C4-2B (cell line): ENCODE data around the gene YWHAE.

Experiments
- H3K27ac ChIP-seq: fragments of 450-650 bp; 2 replicates; pipeline ENCODE4 v1.5.1; 2017
- CTCF ChIP-seq: fragments of 450-650 bp; conservative IDR thresholded peaks from 2 replicates; pipeline ENCODE4 v1.5.1; 2017; ENCODE audit warnings: mild to moderate bottlenecking
- ZFX ChIP-seq: fragments of 450-650 bp; IDR thresholded peaks from 2 replicates; pipeline ENCODE4 v1.6.1; 2017

The YWHAE gene

GRCh38 chr17:1375615-1376014, 24.4 kb downstream of the YWHAE start:
- no peak overlapping the region for H3K27ac ChIP-seq
- TF ChIP-seq ZFX (no peak), CTCF (no peak)

DNA sequence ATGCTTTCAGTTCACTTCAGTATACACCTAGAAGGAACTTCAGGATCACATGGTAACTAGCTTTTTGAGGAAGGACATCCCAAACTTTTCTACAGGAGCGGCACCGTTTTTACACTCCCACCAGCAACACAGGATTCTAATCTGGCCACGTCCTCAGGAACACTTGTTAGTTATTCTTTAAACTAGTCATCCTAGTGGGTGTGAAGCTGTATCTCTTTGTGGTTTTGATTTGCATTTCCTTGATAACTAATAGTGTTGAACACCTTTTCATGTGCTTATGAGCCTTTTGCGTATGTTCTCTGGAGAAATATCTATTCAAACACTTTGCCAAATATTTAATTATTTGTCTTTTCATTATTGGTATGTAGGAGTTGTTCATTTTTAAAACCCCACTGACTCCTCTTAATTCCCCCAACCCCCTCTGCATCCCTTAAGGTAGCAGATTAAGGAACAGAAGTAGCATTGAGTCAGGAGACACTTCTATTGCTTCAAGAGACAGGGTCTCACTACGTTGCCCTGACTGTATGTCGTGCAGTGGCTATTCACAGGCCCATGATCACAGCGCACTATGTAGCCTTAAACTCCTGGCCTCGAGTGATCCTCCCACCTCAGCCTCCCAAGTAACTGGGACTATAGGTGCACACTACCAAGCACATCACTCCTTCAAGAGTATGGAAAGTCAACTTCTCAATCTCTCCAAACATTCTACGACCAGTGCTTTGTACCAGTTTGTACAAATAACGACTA, 25.4 kb downstream of the YWHAE start:
- H3K27ac ChIP-seq = no peak overlapping the region
- no peak for TF ChIP-seq CTCF
- TF ChIP-seq ZFX = no peak

GRCh38 chr17:1373707-1374237, 26.2 kb downstream of the YWHAE start:
- no peak overlapping the region for H3K27ac ChIP-seq
- TF ChIP-seq ZFX = no peak
- TF ChIP-seq CTCF = no peak

DNA sequence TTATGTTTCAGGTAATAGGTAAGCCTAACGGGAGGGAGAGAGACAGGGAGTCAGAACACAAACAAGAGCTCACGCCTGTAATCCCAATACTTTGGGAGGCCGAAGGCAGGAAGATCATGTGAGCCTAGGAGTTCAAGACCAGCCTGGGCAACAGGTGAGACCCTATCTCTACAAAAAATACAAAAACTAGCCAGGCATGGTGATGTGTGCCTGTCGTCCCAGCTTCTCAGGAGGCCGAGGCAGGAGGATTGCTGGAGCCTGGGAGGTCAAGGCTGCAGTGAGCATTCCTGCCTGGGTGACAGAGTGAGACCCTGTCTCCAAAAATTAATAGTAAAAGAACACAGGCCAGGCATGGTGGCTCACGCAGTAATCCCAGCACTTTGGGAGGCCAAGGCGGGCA, 27.4 kb downstream of the YWHAE start:
- no peak overlapping the region for H3K27ac ChIP-seq
- no peak for TF ChIP-seq CTCF
- TF ChIP-seq ZFX = no peak

GRCh38 chr17:1371893-1372590, 28.0 kb downstream of the YWHAE start:
- TF ChIP-seq CTCF = no peak
- no peak for TF ChIP-seq ZFX
- no peak overlapping the region for H3K27ac ChIP-seq

GRCh38 chr17:1368588-1368987, 31.4 kb downstream of the YWHAE start:
- no peak overlapping the region for H3K27ac ChIP-seq
- TF ChIP-seq CTCF (no peak), ZFX (no peak)

DNA sequence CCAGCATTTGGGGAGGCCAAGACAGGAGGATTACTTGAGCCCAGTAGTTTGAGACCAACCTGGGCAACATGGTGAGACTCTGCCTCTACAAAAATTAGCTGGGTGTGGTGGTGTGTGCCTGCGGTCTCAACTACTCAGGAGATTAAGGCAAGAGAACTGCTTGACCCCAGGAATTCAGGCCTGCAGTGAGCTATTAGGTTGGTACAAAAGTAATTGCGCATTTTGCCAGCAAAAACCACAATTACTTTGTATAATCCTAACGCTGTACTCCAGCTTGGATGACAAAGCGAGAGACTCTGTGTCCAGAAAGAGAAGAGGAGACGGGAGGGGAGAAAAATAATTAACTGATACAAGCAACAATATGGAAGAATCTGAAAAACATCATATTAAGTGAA, 32.7 kb downstream of the YWHAE start:
- TF ChIP-seq CTCF = no peak
- TF ChIP-seq ZFX = no peak
- H3K27ac ChIP-seq = no peak overlapping the region
